OCI-LY7 (cell line): ENCODE results near the gene OOSP1. TPM values are rescaled to one million over a fixed set of nuclear protein-coding genes. Genes with fewer than 3 reads are reported as not detected.

Experiments used
- BruUV-seq: library from RNA; stranded (reverse); fragments of 400-500 nt; replicated peaks from 2 replicates; lab custom pipeline; 2021; lab: Mats Ljungman, UMichigan
- CTCF ChIA-PET: fragments of 300-600 bp; sonication (Branson Sonifier 250); formaldehyde crosslinking; loops from one replicate; lab custom pipeline; 2022; ENCODE audit warnings: antibody characterized with exemption; ENCODE audit not compliant: unreplicated experiment; lab: Charles Lee
- POLR2A ChIA-PET: fragments of 300-600 bp; sonication (Branson Sonifier 250); formaldehyde crosslinking; loops from one replicate; lab custom pipeline; 2022; ENCODE audit warnings: antibody characterized with exemption; lab: Charles Lee
- DNase-seq: peaks from one replicate; pipeline ENCODE4 v3.0.0-alpha.2; 2015; ENCODE audit warnings: low spot score
- H2AFZ ChIP-seq: fragments of 200-600 bp; sonication (generic), shearing (Covaris generic); 2 replicates; pipeline ENCODE4 v1.6.1; 2014; ENCODE audit warnings: mild to moderate bottlenecking, antibody characterized with exemption, low read length, moderate library complexity
- H3K27ac ChIP-seq: fragments of 200-600 bp; sonication (generic); 2 replicates; pipeline ENCODE4 v1.5.1; 2014; ENCODE audit warnings: mixed run types, low read depth, mild to moderate bottlenecking, moderate library complexity, low read length, inconsistent platforms; ENCODE audit not compliant: poor library complexity, severe bottlenecking
- H3K36me3 ChIP-seq: fragments of 200-600 bp; sonication (generic); 2 replicates; pipeline ENCODE4 v1.6.1; 2014; ENCODE audit warnings: mild to moderate bottlenecking, antibody characterized with exemption, low read length, moderate library complexity, mixed read lengths; ENCODE audit not compliant: insufficient read depth
- H3K4me1 ChIP-seq: fragments of 200-600 bp; sonication (generic); 2 replicates; pipeline ENCODE4 v1.5.1; 2014; ENCODE audit warnings: mild to moderate bottlenecking, low read length; ENCODE audit not compliant: insufficient read depth, poor library complexity, severe bottlenecking
- H3K4me2 ChIP-seq: fragments of 200-600 bp; sonication (generic); 2 replicates; pipeline ENCODE4 v1.6.1; 2014; ENCODE audit warnings: mild to moderate bottlenecking, low read length
- H3K4me3 ChIP-seq: fragments of 200-600 bp; sonication (generic); 2 replicates; pipeline ENCODE4 v1.5.1; 2014; ENCODE audit warnings: mild to moderate bottlenecking, low read depth, low read length; ENCODE audit not compliant: poor library complexity, severe bottlenecking
- H3K79me2 ChIP-seq: fragments of 200-600 bp; sonication (generic); 2 replicates; pipeline ENCODE4 v1.6.1; 2016; ENCODE audit warnings: low read depth, mild to moderate bottlenecking, low read length, moderate library complexity, mixed read lengths; ENCODE audit not compliant: insufficient read depth
- H3K9me2 ChIP-seq: fragments of 200-600 bp; sonication (generic); 2 replicates; pipeline ENCODE4 v1.6.1; 2016; ENCODE audit warnings: mild to moderate bottlenecking, low read length, mixed read lengths; ENCODE audit not compliant: insufficient read depth
- H3K9me3 ChIP-seq: fragments of 200-600 bp; sonication (generic); 2 replicates; pipeline ENCODE4 v1.6.1; 2014; ENCODE audit warnings: mild to moderate bottlenecking, mixed run types, low read length, mixed read lengths
- H4K20me1 ChIP-seq: fragments of 200-600 bp; sonication (generic); 2 replicates; pipeline ENCODE4 v1.6.1; 2014; ENCODE audit warnings: mild to moderate bottlenecking, antibody characterized with exemption, low read length, moderate library complexity, mixed read lengths; ENCODE audit not compliant: insufficient read depth
- CTCF ChIP-seq: fragments of 200-600 bp; sonication (generic); conservative IDR thresholded peaks from 2 replicates; pipeline ENCODE4 v1.5.1; 2014; ENCODE audit warnings: mild to moderate bottlenecking, antibody characterized with exemption, low read length, moderate library complexity, mixed read lengths
- EZH2phosphoT487 ChIP-seq: fragments of 200-600 bp; sonication (generic); IDR thresholded peaks from 2 replicates; pipeline ENCODE4 v1.6.1; 2018; ENCODE audit warnings: low read depth, borderline replicate concordance, mild to moderate bottlenecking, mixed run types, antibody characterized with exemption, low read length, moderate library complexity, mixed read lengths
- intact Hi-C: fragments of 100-400 bp; cut with micrococcal nuclease; formaldehyde crosslinking; loops from one replicate; pipeline ENCODE4 v1.10.0; 2022; ENCODE audit not compliant: unreplicated experiment
- total RNA-seq, 2 experiments: library from RNA; depleted of rRNA in 1 of 2; stranded (reverse); fragments of >200 nt in 1 of 2; shearing (Covaris generic) in 1 of 2; gene quantifications; 2 replicates each; pipeline ENCODE4 v1.2.3, GENCODE V29; 2014 to 2022

The OOSP1 gene
- total RNA-seq, 2 experiments from 2014 or later: not detected

GRCh38 chr11:60003729-60004128 is 65.5 kb downstream of the OOSP1 start:
- intact Hi-C loops: no loop called here
- TF ChIP-seq EZH2phosphoT487: no peak
- TF ChIP-seq CTCF: no peak

GRCh38 chr11:60005360-60005759 is 67.1 kb downstream of the OOSP1 start:
- CTCF ChIA-PET: no interaction called here
- Histone ChIP-seq H3K36me3 (no peaks in the 10 kb centered on the region), H2AFZ (no peak overlapping the region), H3K27ac (no peak overlapping the region), H3K4me1 (no peaks in the 10 kb centered on the region), H3K79me2 (no peaks in the 10 kb centered on the region), H3K4me2 (no peak overlapping the region), H3K9me3 (no peaks in the 10 kb centered on the region), H3K9me2 (no peaks in the 10 kb centered on the region), H4K20me1 (no peaks in the 10 kb centered on the region), H3K4me3 (no peak overlapping the region)
- POLR2A ChIA-PET: interaction anchor here (0.6 to 0.9 kb wide), 2 partner anchors 11 to 24 kb away, joined by 3 read pairs; no protein-coding TSS in a partner anchor
- DNase-seq: no peak
- BruUV-seq: no TSS peak
- TF ChIP-seq CTCF: no peak
- TF ChIP-seq EZH2phosphoT487: no peak
- intact Hi-C loops: no loop called here

More at GRCh38 chr11:60003729-60004128, 65.5 kb downstream of the OOSP1 start:
- ChIA-PET CTCF (no interaction called here), POLR2A (interaction anchor here (0.9 kb wide), 1 partner anchor 68 kb away, joined by 3 read pairs; no protein-coding TSS in a partner anchor)
- H3K4me2 ChIP-seq: no peak overlapping the region
- no TSS peak for BruUV-seq
- no peak overlapping the region for H2AFZ ChIP-seq
- H3K4me1 ChIP-seq: no peaks in the 10 kb centered on the region
- H3K27ac ChIP-seq: no peak overlapping the region
- H3K9me2 ChIP-seq: no peaks in the 10 kb centered on the region
- no peaks in the 10 kb centered on the region for H3K9me3 ChIP-seq
- H3K79me2 ChIP-seq: no peaks in the 10 kb centered on the region
- no peak overlapping the region for H3K4me3 ChIP-seq
- H4K20me1 ChIP-seq: no peaks in the 10 kb centered on the region
- DNase-seq: no peak
- no peaks in the 10 kb centered on the region for H3K36me3 ChIP-seq

Other genes with a start within 250 kb of the OOSP1 start
- gene OR10V1, start 224.6 kb upstream of the OOSP1 start, total RNA-seq (2014; rRNA removed; shearing (Covaris generic)): not detected in 2 replicates
- not detected in 2 replicates for gene OR10V1, start 224.6 kb upstream of the OOSP1 start, total RNA-seq (2022)
- gene STX3, start 183.1 kb upstream of the OOSP1 start, total RNA-seq (2014; rRNA removed; shearing (Covaris generic)): 20.2 and 27.2 TPM in 2 replicates
- gene STX3, start 183.1 kb upstream of the OOSP1 start, total RNA-seq (2022): 6.4 and 8.4 TPM in 2 replicates
- gene MRPL16, start 127.7 kb upstream of the OOSP1 start, total RNA-seq (2014; rRNA removed; shearing (Covaris generic)): 133 and 159 TPM in 2 replicates
- gene MRPL16, start 127.7 kb upstream of the OOSP1 start, total RNA-seq (2022): 87.5 and 92.2 TPM in 2 replicates
- gene CBLIF, start 92.9 kb upstream of the OOSP1 start, total RNA-seq (2014; rRNA removed; shearing (Covaris generic)): not detected in 2 replicates
- not detected in 2 replicates for gene CBLIF, start 92.9 kb upstream of the OOSP1 start, total RNA-seq (2022)
- not detected in 2 replicates for gene TCN1, start 71.9 kb upstream of the OOSP1 start, total RNA-seq (2014; rRNA removed; shearing (Covaris generic))
- gene TCN1, start 71.9 kb upstream of the OOSP1 start, total RNA-seq (2022): not detected in 2 replicates
- not detected in 2 replicates for gene OOSP3, start 59.6 kb upstream of the OOSP1 start, total RNA-seq (2014; rRNA removed; shearing (Covaris generic))
- not detected in 2 replicates for gene OOSP3, start 59.6 kb upstream of the OOSP1 start, total RNA-seq (2022)
- not detected in 2 replicates for gene OOSP4A, start 25.6 kb downstream of the OOSP1 start, total RNA-seq (2014; rRNA removed; shearing (Covaris generic))
- gene OOSP4A, start 25.6 kb downstream of the OOSP1 start, total RNA-seq (2022): not detected in 2 replicates
- gene OOSP4B, start 78.7 kb downstream of the OOSP1 start, total RNA-seq (2014; rRNA removed; shearing (Covaris generic)): not detected in 2 replicates
- not detected in 2 replicates for gene OOSP4B, start 78.7 kb downstream of the OOSP1 start, total RNA-seq (2022)
- not detected in 2 replicates for gene OOSP2, start 102.0 kb downstream of the OOSP1 start, total RNA-seq (2014; rRNA removed; shearing (Covaris generic))
- not detected in 2 replicates for gene OOSP2, start 102.0 kb downstream of the OOSP1 start, total RNA-seq (2022)
- gene MS4A3, start 118.2 kb downstream of the OOSP1 start, total RNA-seq (2014; rRNA removed; shearing (Covaris generic)): not detected in 2 replicates
- gene MS4A3, start 118.2 kb downstream of the OOSP1 start, total RNA-seq (2022): not detected in 2 replicates
- gene MS4A2, start 150.2 kb downstream of the OOSP1 start, total RNA-seq (2014; rRNA removed; shearing (Covaris generic)): not detected in 2 replicates
- not detected in 2 replicates for gene MS4A2, start 150.2 kb downstream of the OOSP1 start, total RNA-seq (2022)
- gene MS4A6A, start 244.7 kb downstream of the OOSP1 start, total RNA-seq (2014; rRNA removed; shearing (Covaris generic)): not detected in 2 replicates
- not detected in 2 replicates for gene MS4A6A, start 244.7 kb downstream of the OOSP1 start, total RNA-seq (2022)